ENCODE results near the gene PDK2.
"Not testable (repeated sequence)": the region's sequence is repeated elsewhere in the genome, so short reads cannot be mapped to it uniquely, and the experiment has no call there.

PDK2 gene

DNA sequence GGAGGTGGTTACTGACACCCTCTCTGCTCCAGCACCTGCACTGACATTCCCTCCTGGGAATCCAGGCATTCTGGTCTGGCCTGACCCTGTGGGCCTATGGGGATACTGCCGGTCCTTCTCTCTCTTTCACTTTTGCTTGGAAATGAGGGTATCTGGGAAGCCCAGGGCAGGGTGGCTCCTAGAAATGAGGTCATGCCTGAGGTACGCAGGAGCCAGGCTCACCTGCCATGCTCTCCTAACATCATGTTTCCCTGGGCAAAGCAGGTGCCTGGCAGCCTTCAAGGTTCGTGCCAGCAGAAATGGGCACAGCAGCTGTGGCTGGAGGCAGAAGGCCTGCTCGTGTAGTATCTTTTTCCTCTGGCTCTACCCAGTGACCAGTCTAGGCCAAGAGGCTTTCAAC, 35.9 kb upstream of the PDK2 start:
- DNase-seq: no peak

DNA sequence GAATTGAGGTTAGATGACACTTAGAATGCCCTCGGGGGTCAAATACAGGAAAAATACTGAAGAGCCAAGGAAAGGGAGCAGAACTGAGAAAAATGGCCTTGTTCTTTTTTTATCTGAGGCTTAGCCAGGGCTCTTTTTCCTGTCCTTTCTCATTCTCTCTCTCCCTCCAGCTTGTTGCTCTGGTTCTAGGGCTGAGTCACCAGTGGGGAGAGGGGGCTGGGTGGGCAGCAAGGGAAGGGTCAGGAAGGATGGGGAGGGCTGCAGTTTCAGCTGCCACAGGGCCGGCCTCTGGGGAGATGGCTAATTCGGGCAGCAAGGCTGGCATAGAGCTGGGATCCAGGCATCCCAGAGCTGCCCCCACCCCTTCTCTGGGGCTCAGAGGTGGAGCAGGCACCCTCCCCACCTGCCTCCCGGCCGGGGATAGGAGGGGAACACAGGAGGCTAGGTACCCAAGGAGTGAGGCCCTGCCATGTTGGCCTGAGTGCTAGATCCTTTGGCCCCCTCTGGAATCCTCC, 35.3 kb upstream of the PDK2 start:
- no peak for DNase-seq

DNA sequence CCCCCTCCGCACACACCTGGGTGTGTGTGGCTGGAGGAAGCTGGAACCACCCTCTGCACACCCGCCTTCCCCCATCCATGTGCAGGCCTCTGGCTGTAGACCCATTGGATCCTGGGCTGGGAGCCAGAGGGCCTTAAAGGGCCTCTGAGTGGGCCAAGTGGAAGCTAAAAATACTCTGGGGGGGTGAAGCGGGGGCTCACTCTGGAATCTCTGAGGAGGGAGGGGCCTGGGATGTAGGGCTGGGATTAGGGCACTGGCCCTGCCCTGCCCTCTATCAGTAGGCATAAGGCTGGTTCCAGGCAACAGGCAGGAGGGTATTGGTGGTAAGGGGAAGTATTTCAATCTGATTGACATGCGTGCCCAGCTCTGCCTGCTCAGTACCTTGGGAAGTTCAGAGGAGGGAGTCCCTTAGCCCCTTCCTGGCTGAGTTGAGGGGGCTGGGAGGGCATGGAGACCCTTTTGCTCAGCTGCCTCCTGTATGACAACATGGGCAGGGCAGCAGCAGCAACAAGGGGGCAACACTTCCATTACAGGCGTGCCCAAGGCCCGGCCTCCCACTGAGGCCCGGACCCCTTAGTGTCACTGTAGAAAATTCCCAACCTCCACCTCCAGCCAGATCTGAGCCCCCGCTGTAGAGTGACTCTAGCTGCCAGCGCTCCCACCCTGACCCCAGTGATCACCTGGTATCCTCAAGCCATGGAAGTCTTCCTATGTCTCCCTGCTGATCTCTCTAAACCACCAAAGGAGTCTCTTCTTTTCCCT, 34.0 kb upstream of the PDK2 start:
- no peak for DNase-seq

DNA sequence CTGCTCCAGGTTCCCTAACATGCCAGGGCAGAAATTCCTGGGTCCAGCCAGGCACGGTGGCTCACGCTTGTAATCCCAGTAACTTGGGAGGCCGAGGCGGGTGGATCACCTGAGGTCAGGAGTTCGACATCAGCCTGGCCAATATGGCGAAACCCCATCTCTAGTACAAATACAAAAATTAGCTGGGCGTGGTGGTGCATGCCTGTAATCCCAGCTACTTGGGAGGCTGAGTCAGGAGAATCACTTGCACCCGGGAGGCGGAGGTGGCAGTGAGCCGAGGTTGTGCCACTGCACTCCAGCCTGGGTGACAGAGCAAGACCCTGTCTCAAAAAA, 33.5 kb upstream of the PDK2 start:
- DNase-seq: not testable (repeated sequence)

DNA sequence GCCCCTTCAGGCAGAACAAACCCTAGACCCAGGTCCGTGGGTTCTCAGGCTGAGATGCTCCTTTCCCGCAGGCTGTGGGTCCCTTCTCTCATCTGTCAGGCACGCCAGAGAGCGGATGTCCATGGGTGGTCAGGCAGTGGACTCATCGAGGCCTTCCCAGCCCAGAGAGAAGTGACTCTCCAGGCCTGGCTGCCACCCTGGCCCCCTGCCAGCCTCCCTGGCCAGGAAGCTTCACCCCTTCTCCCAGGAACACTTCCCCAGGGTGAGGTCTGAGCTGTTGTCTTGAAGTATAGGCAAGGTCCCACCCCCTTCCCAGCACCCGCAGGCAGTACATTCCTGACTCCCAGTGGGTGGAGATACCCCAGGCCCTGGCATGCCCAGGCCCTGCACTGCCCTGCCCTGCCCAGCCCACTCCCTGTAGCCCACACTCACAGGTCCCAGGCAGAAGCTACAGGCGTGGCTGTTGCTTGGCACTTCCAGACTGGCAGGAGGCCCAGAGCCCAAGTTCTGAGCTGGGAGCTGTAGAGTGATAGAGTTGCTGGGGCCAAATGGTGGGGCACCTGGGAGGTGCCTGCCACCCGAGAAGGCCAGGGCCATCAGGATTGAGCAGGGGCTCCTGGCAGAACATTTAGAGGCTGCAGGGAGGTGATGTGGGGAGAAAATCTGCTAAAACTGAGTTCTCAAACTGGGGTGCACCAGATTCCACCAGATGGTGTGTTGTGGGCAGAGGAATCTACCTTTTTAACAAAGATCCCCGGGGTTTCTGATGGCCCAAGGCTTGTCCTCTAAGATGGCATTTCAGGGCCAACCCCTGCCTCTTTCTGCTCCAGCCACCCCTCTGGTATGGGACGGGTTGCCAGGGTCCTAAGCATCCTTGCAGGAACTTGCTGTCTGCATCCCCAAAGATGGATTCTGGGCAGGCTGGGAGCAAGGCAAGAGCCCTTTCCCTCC, 32.6 kb upstream of the PDK2 start:
- no peak for DNase-seq

DNA sequence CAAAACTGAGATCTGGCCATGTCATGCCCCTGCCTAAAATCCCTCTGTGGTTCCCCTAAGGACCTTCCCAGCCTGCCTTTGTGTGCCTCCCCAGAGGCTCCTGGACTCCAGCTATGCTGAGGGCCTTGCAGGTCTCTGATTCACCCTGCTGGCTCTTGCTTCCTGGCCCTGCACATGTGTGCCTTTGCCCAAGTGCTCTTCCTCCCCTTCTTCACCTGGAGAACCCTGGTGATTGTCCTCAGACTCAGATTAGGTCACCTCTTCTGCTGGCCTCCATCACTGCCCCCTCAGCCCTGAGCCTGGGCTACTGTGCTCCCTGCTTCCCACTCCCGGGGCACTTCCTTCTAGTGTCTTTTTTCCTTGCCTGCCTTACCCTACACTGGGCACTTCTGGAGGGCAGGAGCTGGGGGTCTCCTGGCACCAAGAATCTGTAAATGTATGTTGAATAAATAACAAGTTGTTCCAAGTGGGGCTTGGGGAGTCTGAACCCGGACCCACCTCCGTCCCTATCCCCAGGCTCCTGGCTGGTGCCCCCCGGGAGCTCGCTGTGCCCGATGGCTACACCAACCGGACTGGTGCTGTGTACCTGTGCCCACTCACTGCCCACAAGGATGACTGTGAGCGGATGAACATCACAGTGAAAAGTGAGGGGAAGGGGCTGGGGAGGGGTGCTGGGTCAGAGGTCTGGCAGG, 31.4 kb upstream of the PDK2 start:
- no peak for DNase-seq

DNA sequence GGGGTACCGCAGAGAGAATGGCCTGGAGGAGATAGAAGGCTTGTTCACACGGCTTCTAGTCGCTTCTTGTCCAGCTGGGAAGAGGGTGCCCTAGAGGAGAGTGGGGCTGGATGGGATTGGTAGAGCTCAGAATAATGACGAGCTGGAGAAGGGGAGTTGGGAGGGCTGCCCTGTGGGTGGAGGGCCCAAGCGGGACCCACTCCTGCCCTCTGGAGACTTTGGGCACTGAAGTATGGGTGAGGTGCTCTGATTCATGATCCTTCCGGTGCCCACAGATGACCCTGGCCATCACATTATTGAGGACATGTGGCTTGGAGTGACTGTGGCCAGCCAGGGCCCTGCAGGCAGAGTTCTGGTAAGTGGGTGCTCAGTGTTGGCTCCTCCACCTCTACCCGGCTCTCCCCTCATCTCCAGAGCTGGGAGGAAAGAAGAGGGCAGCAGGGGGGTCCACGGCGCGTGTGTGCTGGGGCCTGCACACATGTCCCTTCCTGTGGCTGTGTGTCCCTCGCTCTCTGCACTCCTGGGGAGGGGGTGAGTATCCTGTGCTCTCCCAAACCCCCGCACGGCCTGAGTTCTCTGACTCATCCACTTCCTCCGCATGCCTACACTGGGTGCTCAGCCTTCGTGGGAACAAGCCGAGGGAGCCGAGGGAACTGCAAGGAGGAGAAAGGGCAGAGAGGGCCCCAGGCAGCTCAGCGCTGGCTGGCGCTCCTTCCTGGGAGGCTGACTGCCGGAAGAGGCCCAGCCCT, 30.7 kb upstream of the PDK2 start:
- no peak for DNase-seq

DNA sequence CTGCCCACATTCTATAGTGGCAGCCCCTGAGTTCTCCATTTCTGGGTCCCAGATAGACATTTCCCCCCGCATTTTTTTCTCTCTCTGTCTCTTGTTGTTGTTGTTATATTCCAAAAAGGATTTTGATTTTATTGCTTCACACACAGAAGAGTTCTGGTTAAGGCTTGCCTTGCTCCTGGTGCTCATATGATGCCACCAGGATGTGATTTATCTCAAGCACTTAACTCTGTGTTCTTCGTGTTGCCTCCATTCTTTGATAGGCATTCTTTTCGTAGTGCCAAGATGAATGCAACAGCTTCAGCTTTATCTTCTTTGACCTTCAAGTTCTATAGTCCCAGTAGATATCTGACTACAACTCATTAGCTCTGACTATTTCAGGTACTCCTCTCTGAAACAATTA, 30.1 kb upstream of the PDK2 start:
- no peak for DNase-seq

DNA sequence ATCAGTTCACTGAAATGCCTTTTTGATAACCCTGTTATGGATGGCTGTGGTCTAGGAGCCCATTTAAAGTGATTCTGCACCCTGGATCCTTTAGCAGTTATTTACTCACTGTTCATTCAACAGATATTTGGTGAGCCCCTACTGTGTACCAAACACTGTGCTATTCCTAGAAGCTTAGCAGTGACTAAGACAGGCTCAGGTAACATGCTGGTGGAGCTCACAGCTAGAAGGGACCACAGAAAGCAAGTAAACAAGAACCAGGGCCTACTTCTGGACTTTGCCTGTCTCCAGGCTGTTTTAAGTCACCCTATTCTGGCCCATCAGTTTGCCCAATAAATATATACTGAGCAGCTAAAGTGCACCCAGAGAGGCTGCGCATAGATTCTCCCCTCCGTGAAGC, 28.2 kb upstream of the PDK2 start:
- no peak for DNase-seq

DNA sequence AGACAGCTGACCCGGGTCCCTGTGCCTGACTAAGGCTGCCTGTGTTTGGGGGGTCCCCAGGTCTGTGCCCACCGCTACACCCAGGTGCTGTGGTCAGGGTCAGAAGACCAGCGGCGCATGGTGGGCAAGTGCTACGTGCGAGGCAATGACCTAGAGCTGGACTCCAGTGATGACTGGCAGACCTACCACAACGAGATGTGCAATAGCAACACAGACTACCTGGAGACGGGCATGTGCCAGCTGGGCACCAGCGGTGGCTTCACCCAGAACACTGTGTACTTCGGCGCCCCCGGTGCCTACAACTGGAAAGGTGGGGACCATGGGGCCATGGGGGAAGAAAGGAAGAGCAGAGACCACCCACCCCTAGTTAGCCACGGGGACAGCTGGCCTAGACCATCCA, 27.2 kb upstream of the PDK2 start:
- no peak for DNase-seq

DNA sequence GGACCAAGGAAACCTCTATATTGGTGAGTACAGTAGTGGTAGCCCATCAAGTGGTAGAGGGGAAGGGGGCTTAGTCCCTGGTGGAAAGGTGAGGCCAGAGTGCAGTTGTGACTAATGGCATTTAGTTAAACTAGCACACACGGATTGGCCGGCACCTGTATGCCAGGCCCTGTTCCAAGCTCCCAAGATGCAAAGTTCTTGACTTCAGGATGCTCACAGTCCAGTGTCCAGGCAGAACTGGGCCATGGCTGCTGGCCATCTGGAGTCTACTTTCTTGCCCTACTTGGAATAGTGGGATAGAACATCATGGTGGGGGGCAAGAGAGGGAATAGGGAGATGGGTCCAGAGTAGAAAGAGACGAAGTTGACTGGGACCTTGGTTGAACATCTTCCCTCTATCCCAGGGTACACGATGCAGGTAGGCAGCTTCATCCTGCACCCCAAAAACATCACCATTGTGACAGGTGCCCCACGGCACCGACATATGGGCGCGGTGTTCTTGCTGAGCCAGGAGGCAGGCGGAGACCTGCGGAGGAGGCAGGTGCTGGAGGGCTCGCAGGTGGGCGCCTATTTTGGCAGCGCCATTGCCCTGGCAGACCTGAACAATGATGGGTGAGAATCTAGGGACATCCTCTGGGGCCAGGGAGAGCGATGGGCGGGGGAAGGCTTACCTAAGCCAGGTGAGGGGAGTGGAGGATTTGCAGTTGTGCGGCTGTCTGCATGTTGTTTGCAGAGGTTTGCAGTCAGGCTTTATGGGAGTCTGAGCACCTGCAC, 24.1 kb upstream of the PDK2 start:
- DNase-seq: no peak

DNA sequence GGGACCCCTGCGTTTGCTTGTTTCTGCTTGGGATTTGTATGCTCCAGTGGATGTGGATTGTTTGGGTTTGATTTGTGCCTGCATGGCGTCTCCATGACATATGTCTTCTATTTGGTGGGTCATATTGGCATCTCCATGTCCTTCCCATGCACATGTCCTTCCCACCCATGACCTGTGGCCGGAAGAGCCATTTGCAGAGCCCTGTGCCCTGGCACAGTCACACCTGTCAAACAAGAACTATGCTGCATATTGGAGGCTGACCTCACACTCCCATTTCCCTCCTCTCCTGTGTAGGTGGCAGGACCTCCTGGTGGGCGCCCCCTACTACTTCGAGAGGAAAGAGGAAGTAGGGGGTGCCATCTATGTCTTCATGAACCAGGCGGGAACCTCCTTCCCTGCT, 23.5 kb upstream of the PDK2 start:
- DNase-seq: no peak

DNA sequence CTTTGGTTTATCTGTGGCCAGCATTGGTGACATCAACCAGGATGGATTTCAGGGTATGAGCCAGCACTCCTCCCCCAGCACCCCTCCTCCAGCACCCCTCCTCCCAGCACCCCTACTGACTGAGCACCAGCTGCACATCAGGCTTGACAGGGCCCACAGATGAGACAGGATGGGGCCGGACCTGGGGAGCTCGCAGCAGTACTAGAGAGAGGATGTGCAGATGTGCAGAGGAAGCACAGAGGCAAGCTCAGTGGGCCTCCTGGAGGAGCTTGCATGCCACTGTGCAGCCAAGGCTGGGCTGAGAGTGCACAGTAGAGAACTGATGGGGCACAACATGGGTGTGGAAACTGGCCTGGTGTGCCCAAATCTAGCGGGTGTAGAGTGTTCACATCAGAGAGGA, 23.0 kb upstream of the PDK2 start:
- DNase-seq: no peak

DNA sequence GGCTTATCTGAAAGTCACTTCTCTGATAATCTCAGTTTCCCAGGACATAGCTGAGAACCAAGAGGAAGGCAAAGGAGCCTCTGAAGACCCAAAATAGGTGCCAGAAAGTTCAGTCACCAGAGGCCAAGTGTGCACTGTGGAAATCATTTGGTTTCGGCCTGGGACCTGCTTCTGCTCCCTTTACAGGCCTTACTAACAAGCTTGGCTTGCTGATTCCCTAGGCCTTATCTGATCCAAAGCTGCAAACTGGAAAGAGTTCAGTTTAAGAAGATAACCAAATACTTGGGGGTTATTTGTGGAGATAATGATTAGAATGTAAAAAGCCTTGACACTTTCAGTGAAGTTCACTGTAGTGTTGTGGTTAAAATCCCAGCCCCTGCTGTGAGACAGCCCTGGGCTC, 22.2 kb upstream of the PDK2 start:
- DNase-seq: no peak

DNA sequence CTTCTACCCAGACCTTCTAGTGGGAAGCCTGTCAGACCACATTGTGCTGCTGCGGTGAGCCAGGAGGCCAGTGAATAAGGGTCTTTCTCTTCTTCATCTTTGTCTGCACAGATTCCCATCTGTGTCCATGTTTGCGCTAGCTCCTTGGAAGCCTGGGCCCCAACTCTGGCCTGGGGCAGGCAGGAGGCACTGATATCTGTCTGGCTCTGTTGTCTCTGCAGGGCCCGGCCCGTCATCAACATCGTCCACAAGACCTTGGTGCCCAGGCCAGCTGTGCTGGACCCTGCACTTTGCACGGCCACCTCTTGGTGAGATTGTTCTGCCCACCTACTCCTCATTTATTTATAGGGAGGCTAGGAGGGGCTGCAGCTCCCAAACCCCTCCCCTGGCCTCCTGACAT, 20.9 kb upstream of the PDK2 start:
- DNase-seq: no peak

DNA sequence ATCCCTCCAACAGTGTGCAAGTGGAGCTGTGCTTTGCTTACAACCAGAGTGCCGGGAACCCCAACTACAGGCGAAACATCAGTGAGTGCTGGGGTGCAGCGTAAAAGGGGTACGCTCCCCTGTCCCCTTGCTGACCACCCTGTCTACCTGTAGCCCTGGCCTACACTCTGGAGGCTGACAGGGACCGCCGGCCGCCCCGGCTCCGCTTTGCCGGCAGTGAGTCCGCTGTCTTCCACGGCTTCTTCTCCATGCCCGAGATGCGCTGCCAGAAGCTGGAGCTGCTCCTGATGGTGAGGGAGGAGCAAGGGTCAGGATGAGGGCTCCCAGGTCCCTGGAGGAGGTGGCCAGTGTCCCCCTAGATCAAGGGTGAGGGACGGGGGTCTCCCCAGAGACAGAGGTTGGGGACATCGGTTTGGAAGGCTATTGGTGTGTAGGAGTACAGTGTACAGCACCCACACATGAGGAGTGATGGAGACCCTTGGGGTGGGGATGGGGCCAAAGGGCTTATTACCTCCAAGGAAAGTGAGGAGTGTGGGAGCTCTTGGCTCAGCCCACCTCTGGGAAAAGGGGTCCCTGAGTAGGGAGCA, 19.6 kb upstream of the PDK2 start:
- no peak for DNase-seq

DNA sequence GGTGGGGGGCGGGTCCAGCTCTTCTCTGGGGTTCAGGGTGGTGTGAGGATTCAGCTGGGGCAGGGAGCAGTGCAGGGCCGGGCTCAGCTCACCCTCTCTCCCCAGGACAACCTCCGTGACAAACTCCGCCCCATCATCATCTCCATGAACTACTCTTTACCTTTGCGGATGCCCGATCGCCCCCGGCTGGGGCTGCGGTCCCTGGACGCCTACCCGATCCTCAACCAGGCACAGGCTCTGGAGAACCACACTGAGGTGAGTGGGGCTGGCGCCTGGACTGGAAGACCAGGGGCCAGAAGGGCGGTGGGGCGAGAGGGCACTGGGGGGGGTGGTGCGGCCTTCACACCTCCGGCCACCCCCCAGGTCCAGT, 18.9 kb upstream of the PDK2 start:
- no peak for DNase-seq

DNA sequence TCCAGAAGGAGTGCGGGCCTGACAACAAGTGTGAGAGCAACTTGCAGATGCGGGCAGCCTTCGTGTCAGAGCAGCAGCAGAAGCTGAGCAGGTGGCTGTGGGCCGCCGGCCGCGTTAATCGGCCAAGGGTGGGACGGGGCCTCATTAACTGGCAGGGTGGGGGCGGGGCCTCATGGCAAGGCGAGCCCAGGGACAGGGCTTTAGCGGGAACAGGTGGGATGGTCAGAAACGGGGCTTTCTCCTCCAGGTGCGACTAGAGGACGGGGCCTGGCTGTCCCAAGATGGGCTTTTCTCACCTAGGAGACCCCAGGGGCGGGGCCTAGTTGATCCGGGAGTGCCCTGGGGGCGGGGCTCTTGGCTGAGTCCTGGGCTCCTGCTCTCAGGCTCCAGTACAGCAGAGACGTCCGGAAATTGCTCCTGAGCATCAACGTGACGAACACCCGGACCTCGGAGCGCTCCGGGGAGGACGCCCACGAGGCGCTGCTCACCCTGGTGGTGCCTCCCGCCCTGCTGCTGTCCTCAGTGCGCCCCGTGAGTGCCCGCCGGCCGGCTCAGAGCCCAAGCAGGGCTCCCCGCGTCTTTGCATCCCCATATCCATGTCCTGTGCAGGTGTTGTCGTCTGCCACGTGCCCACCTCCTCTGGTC, 18.4 kb upstream of the PDK2 start:
- DNase-seq: no peak

DNA sequence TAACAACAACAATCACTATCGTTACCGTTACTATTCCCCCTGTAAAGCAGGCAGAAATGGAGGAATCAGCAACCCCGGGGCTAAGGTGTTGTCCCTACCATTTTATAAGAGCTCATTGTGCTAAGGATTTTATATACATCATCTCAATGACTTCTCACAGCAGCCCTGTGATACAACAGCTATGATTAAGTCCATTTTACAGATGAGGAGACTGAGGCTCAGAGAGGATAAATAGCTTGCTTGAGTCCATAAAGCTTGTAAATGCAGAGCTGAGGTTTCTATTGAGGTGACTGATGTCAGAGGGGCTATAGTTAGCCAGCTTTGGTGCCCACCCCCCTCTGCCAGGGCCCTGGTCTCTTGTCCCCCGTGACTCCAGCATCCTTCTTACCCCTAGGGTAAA, 16.7 kb upstream of the PDK2 start:
- DNase-seq: no peak

DNA sequence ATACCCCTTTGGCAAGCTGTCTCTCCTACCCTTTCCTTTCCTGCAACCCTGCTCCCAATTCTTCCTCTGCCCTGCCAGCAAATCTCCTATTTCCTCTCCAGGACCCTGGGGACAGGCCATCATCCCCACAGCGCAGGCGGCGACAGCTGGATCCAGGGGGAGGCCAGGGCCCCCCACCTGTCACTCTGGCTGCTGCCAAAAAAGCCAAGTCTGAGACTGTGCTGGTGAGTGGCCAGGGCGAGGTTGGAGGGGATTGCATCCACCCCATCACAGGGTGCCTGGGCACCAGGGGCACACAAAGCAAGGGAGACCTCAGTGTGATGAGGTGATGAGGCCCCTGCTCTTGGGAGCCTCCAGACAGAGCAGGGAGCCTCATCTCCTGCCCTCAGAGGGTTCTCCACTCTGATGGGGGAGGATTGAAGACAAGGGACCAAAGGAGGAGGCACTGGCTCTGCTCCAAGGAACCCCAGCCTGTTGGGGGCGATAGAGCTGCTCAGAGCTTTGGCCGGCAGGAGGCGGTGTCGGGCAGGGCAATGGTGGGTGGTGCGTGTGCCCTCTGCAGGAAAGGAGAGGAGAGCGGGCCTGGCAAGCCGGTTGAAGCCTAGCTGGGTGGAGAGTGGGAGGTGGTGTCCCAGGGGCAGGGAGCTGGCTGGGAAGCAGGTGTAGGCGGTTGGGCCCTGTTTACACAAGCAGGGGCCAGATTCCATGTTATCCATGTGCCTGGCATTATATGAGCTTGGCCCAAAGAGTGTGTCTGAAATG, 15.6 kb upstream of the PDK2 start:
- DNase-seq: peak; percentile 26
